Measurements from ENCODE around the gene FBXO27.

The FBXO27 gene

DNA sequence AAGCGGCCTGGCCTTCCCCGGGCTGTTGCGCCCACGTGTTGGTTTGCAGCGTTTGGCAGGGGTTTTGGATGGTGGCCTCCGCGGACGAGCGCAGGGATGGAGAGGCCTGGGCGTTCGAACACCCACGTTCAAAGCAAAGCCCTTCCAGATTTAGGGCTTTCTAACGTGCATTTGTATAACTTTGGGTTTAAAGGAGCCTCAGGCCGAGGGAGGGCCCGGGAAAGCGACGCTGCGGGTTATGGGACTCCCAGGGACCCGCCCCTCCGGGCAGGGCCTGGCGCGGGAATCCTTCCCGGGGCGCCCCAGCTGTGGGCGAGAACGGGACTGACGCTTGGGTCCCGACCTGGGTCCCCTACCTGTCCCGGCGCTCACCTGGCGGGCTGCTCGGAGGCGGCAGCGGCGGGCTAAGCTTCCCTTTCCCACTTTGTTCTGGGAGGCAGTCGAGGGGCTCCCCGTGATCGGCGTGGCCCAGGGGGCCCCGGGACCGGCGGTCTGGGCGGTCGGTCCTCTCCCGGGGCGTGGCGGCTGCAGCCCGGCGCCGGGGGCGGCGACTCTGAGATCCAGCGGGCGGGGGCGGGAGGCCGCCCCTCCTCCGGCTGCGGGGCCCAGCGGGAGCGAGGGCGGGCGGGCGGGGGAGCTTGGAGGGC, 57.0 kb downstream of the FBXO27 start, which contains the start of gene FBXO17:
Gene FBXO17 (minus strand): TSS at position 529 of the 647 bp plus-strand sequence. CDS start 25,423 bp downstream, outside the sequence.
- peak; percentile 70 for DNase-seq (ENCODE audit: extremely low spot score)
- POLR2A ChIA-PET, result interaction anchor here (0.9 to 2.6 kb wide), 13 partner anchors 13 to 98 kb away, joined by 3 to 8 read pairs (median 3); partner anchors contain the start of gene FBXO27
- no peak for TF ChIP-seq ELF4 (IDR thresholded peaks at IDR 0.05)
- TF ChIP-seq, protein P1, sequence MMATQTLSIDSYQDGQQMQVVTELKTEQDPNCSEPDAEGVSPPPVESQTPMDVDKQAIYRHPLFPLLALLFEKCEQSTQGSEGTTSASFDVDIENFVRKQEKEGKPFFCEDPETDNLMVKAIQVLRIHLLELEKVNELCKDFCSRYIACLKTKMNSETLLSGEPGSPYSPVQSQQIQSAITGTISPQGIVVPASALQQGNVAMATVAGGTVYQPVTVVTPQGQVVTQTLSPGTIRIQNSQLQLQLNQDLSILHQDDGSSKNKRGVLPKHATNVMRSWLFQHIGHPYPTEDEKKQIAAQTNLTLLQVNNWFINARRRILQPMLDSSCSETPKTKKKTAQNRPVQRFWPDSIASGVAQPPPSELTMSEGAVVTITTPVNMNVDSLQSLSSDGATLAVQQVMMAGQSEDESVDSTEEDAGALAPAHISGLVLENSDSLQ (IDR thresholded peaks at IDR 0.05), result no peak
- no peak for TF ChIP-seq ZNF384 (IDR thresholded peaks at IDR 0.05)
- peak; percentile 92 for TF ChIP-seq L3MBTL2 (conservative IDR thresholded peaks at IDR 0.05)
- no peak for TF ChIP-seq TARDBP (IDR thresholded peaks at IDR 0.05)
- TF ChIP-seq ARNT (IDR thresholded peaks at IDR 0.05), result no peak
- CTCF ChIA-PET, result interaction anchor here (0.5 to 1.0 kb wide), 3 partner anchors 13 to 144 kb away, joined by 3 read pairs; no protein-coding TSS in a partner anchor

DNA sequence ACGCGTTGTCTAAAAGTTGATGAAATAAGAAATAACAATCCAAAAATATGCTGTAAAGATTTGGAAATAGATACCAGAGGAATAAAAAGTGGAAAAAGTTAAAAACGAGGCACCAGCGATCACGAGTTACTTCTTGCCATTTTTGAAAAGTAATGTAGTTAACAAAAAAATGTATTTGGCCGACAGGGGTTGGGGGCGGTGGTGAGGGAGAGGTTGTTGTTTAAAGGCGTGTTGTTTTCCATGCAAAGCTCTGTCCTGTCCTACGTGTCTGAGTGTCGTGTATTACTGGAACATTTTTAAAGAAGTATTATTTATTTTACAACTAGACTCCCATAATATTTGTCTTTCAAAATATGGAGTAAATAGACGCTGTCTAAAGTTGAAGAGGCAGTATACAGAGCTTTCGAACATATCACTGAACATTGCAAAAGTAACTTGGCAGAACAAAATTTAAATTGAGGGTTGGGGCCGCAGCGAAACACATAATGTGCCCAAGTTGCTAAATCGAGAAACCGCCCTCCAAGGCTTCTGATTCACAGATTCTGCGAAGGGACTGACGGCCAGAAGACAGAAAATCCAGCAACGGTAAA, 57.6 kb downstream of the FBXO27 start:
- POLR2A ChIA-PET, result interaction anchor here (0.9 to 2.6 kb wide), 9 partner anchors 14 to 99 kb away, joined by 3 to 8 read pairs (median 3); partner anchors contain the start of gene FBXO27
- DNase-seq (ENCODE audit: extremely low spot score), result no peak
- CTCF ChIA-PET, result interaction anchor here (0.5 kb wide), 1 partner anchor 144 kb away, joined by 3 read pairs; no protein-coding TSS in a partner anchor
- TF ChIP-seq FOXK2 (IDR thresholded peaks at IDR 0.05) (no peak), SP1 (IDR thresholded peaks at IDR 0.05) (no peak), FOXM1 (IDR thresholded peaks at IDR 0.05; ENCODE audit: borderline replicate concordance) (no peak), ELF4 (IDR thresholded peaks at IDR 0.05) (no peak), TARDBP (IDR thresholded peaks at IDR 0.05) (no peak), ARNT (IDR thresholded peaks at IDR 0.05) (no peak)
- TF ChIP-seq, protein P1 (IDR thresholded peaks at IDR 0.05), result no peak
